Fibroblast of villous mesenchyme (primary cell): Measurements from ENCODE around the gene KLC3. TPM values are rescaled to one million over a fixed set of nuclear protein-coding genes. Genes with fewer than 3 reads are reported as not detected.

Source experiments
- DNase-seq: peaks from one replicate; pipeline ENCODE4 v3.0.0-alpha.2; 2010; ENCODE audit warnings: low read depth
- H3K4me3 ChIP-seq: 2 replicates; pipeline ENCODE4 v1.5.1; 2011; ENCODE audit warnings: low read depth, mild to moderate bottlenecking, low read length
- CTCF ChIP-seq: IDR thresholded peaks from 2 replicates; pipeline ENCODE4 v1.5.1; 2012; ENCODE audit warnings: low read depth, mild to moderate bottlenecking, low read length; ENCODE audit not compliant: insufficient read depth
- total RNA-seq: library from RNA; depleted of rRNA; stranded (reverse); fragments of >200 nt; gene quantifications from 2 replicates; pipeline ENCODE4 v1.2.3, GENCODE V29; 2012

The KLC3 gene
- total RNA-seq, 1 donor: not detected

GRCh38 chr19:45357445-45357783, 16.9 kb downstream of the KLC3 start:
- no peak for TF ChIP-seq CTCF
- no peak overlapping the region for H3K4me3 ChIP-seq
- DNase-seq: no peak

GRCh38 chr19:45358213-45358792, 17.8 kb downstream of the KLC3 start:
- H3K4me3 ChIP-seq: no peak overlapping the region
- TF ChIP-seq CTCF: no peak
- DNase-seq: no peak

- no peak overlapping the region for H3K4me3 ChIP-seq
- no peak for TF ChIP-seq CTCF
- DNase-seq: no peak
These were observed 21.1 kb downstream of the KLC3 start for GRCh38 chr19:45361608-45362007.

- no peak overlapping the region for H3K4me3 ChIP-seq
- TF ChIP-seq CTCF: no peak
- DNase-seq: no peak
These were observed 21.7 kb downstream of the KLC3 start for GRCh38 chr19:45362291-45362690.

- DNase-seq: no peak
- no peak for TF ChIP-seq CTCF
- no peak overlapping the region for H3K4me3 ChIP-seq
These were observed 23.4 kb downstream of the KLC3 start for GRCh38 chr19:45363861-45364459.

GRCh38 chr19:45364696-45365095, 24.1 kb downstream of the KLC3 start:
- no peak for TF ChIP-seq CTCF
- no peak overlapping the region for H3K4me3 ChIP-seq
- DNase-seq: no peak

- H3K4me3 ChIP-seq: no peak overlapping the region
- no peak for DNase-seq
- no peak for TF ChIP-seq CTCF
These were observed 27.6 kb downstream of the KLC3 start for GRCh38 chr19:45368127-45368526.
